DND-41 (cell line): Measurements from ENCODE around the gene ACOX3.
"Not testable (repeated sequence)": the region's sequence is repeated elsewhere in the genome, so short reads cannot be mapped to it uniquely, and the experiment has no call there.

ENCODE experiments used
- ATAC-seq: fragments of 200-7000 bp; cut with Tn5 transposase; 3 replicates; pipeline ENCODE4 v1.9.1; 2021; ENCODE audit warnings: low read depth; ENCODE audit not compliant: insufficient read depth
- DNase-seq: peaks from one replicate; pipeline ENCODE4 v3.0.0-alpha.2; 2020
- H2AFZ ChIP-seq: 2 replicates; pipeline ENCODE4 v1.6.0; 2012; ENCODE audit warnings: low read depth, low read length
- H3K27ac ChIP-seq: 2 replicates; pipeline ENCODE4 v1.5.1; 2012; ENCODE audit warnings: low read length, inconsistent platforms
- H3K27me3 ChIP-seq: fragments of 200-600 bp; sonication (generic); 2 replicates; pipeline ENCODE4 v1.6.0; 2012; ENCODE audit warnings: low read length, mild to moderate bottlenecking, inconsistent platforms; ENCODE audit not compliant: insufficient read depth, poor library complexity
- H3K36me3 ChIP-seq: 2 replicates; pipeline ENCODE4 v1.5.1; 2012; ENCODE audit warnings: low read length, inconsistent platforms; ENCODE audit not compliant: insufficient read depth
- H3K4me1 ChIP-seq: 2 replicates; pipeline ENCODE4 v1.5.1; 2012; ENCODE audit warnings: mild to moderate bottlenecking, low read length; ENCODE audit not compliant: insufficient read depth
- H3K4me2 ChIP-seq: 2 replicates; pipeline ENCODE4 v1.6.0; 2012; ENCODE audit warnings: mild to moderate bottlenecking, moderate library complexity, low read length, inconsistent platforms; ENCODE audit not compliant: insufficient read depth
- H3K4me3 ChIP-seq, 2 experiments: fragments of 200-600 bp in 1 of 2; shearing (Covaris generic) in 1 of 2; 2 replicates each; pipeline ENCODE4 v1.5.1; 2012 to 2016; ENCODE audit warnings: inconsistent platforms in 2 of 2, low read length in 2 of 2, mild to moderate bottlenecking in 2 of 2, low read depth in 1 of 2, moderate library complexity in 1 of 2
- H3K79me2 ChIP-seq: 2 replicates; pipeline ENCODE4 v1.6.0; 2012; ENCODE audit warnings: low read length, inconsistent platforms; ENCODE audit not compliant: insufficient read depth
- H3K9ac ChIP-seq: 2 replicates; pipeline ENCODE4 v1.6.0; 2012; ENCODE audit warnings: low read depth, mild to moderate bottlenecking, inconsistent platforms, low read length, moderate library complexity
- H3K9me3 ChIP-seq: 2 replicates; pipeline ENCODE4 v1.5.1; 2012; ENCODE audit warnings: low read length, moderate library complexity, mild to moderate bottlenecking, inconsistent platforms; ENCODE audit not compliant: insufficient read depth, severe bottlenecking
- H4K20me1 ChIP-seq: 2 replicates; pipeline ENCODE4 v1.6.0; 2012; ENCODE audit warnings: low read length; ENCODE audit not compliant: insufficient read depth
- CTCF ChIP-seq: IDR thresholded peaks from 2 replicates; pipeline ENCODE4 v1.5.1; 2012; ENCODE audit warnings: borderline replicate concordance, low read length, moderate library complexity, mild to moderate bottlenecking; ENCODE audit not compliant: poor library complexity, severe bottlenecking; ENCODE audit errors: extremely low read depth
- EZH2 ChIP-seq: IDR thresholded peaks from 3 replicates; pipeline ENCODE4 v1.6.1; 2012; ENCODE audit warnings: borderline replicate concordance, low read depth, mild to moderate bottlenecking, moderate library complexity, low read length, inconsistent platforms; ENCODE audit not compliant: severe bottlenecking

Gene ACOX3

GRCh38 chr4:8440492-8441311 is at the start of gene ACOX3, which contains the start of gene TRMT44:
TSS of gene ACOX3 (minus strand) at chr4:8440723. CDS start at chr4:8416521, 24,202 bp downstream.
TSS of gene TRMT44 (plus strand) at chr4:8440777. CDS start at chr4:8440823, 46 bp downstream.
- Histone ChIP-seq H3K36me3 (peaks cover 5% of the 10 kb centered on the region), H3K4me2 (peak within 1 kb of the TSS; percentile 88), H3K4me3 (peak within 1 kb of the TSS; percentile 48 to 70), H3K27ac (peak within 1 kb of the TSS; percentile 84), H4K20me1 (peaks cover 27% of the 10 kb centered on the region; the same call in 1 of the 2 replicates), H2AFZ (peak within 1 kb of the TSS; percentile 76), H3K79me2 (peaks cover 89% of the 10 kb centered on the region), H3K4me1 (peaks cover 61% of the 10 kb centered on the region), H3K9ac (peak within 1 kb of the TSS; percentile 64), H3K27me3 (no peaks in the 10 kb centered on the region), H3K9me3 (no peaks in the 10 kb centered on the region)
- DNase-seq, result peak; percentile 93
- peak; percentile 89 for ATAC-seq
- TF ChIP-seq EZH2 (no peak), CTCF (no peak)

DNA sequence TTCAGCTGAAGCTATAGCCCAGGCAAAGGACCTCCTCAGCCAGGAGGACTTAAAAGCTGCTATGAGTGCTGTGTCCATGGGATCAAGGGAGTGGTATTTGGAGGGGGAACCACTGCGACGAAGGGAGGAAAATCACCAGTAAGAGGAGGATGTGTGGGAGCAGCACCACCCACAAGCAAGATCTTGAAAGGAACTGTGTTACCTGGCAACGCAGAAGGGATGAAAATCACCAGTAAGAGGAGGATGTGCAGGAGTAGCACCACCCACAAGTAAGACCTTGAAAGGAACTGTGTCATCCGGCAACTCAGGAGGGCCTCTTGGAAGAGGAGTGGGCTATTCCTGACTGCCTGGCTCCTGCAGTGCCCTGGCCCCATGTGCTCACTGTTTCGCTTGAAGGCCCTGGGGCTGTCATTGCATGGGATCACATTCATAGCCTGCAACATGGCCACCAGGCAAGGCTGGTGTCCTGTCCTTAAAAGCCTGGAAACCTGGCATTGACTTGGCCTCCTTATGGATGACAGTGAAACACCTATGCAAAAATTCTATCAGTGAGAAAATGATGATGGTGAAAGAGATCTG is 48.4 kb upstream of the ACOX3 start:
- no peak for DNase-seq
- Histone ChIP-seq H3K79me2 (no peaks in the 10 kb centered on the region), H3K4me1 (no peaks in the 10 kb centered on the region), H3K9me3 (no peaks in the 10 kb centered on the region), H3K27me3 (no peaks in the 10 kb centered on the region), H3K4me3 (no peak overlapping the region), H3K27ac (no peak overlapping the region), H3K9ac (no peak overlapping the region), H3K36me3 (no peaks in the 10 kb centered on the region), H3K4me2 (no peak overlapping the region), H2AFZ (no peak overlapping the region), H4K20me1 (no peaks in the 10 kb centered on the region)
- no peak for ATAC-seq
- TF ChIP-seq EZH2 (no peak), CTCF (no peak)

GRCh38 chr4:8486643-8487042 is 46.1 kb upstream of the ACOX3 start:
- not testable (repeated sequence) for H3K27me3 ChIP-seq, H4K20me1 ChIP-seq, H3K36me3 ChIP-seq, H3K9ac ChIP-seq, H2AFZ ChIP-seq, H3K4me1 ChIP-seq, H3K4me3 ChIP-seq, H3K9me3 ChIP-seq, H3K27ac ChIP-seq, H3K79me2 ChIP-seq, H3K4me2 ChIP-seq, ATAC-seq, DNase-seq

- TF ChIP-seq EZH2, result no peak
- no peak for TF ChIP-seq CTCF
- no peaks in the 10 kb centered on the region for H3K27me3 ChIP-seq
- no peak overlapping the region for H3K9ac ChIP-seq
- H3K4me2 ChIP-seq, result no peak overlapping the region
- peaks cover 18% of the 10 kb centered on the region for H3K36me3 ChIP-seq
- ATAC-seq, result no peak
- H2AFZ ChIP-seq, result no peak overlapping the region
- no peak overlapping the region for H3K4me3 ChIP-seq
- H4K20me1 ChIP-seq, result no peaks in the 10 kb centered on the region
- DNase-seq, result no peak
- H3K27ac ChIP-seq, result no peak overlapping the region
- H3K4me1 ChIP-seq, result no peaks in the 10 kb centered on the region
- no peaks in the 10 kb centered on the region for H3K79me2 ChIP-seq
- no peaks in the 10 kb centered on the region for H3K9me3 ChIP-seq
These were observed 39.7 kb upstream of the ACOX3 start for GRCh38 chr4:8480221-8480620.
